Uterus (tissue), 2 donors: ENCODE measurements around the gene NOL4L.

ENCODE experiments used
- CTCF ChIP-seq, 4 experiments: fragments of 200-600 bp in 2 of 4; fragments of 450-650 bp in 2 of 4; sonication (generic) in 2 of 4; IDR thresholded peaks; one replicate each; pipeline ENCODE4 v1.5.1; 2016 to 2019; ENCODE audit warnings: antibody characterized with exemption in 4 of 4, mild to moderate bottlenecking in 2 of 4, moderate library complexity in 1 of 4
- POLR2A ChIP-seq, 2 donors: fragments of 450-650 bp; IDR thresholded peaks; one replicate each; pipeline ENCODE4 v1.6.1; 2016; ENCODE audit warnings: antibody characterized with exemption in 2 of 2, mild to moderate bottlenecking in 1 of 2, moderate library complexity in 1 of 2

GRCh38 chr20:32493356-32493755 is 91.8 kb downstream of the NOL4L start:
- TF ChIP-seq CTCF (IDR thresholded peaks at IDR 0.05) (no peak), POLR2A (IDR thresholded peaks at IDR 0.05) (no peak)
